SIG-M5 treated with dmso at 0.1 percent for 504 hours (cell line): Measurements from ENCODE around the gene DEPP1.

Experiments
- DNase-seq: peaks from one replicate; lab custom pipeline; 2025; ENCODE audit not compliant: unreplicated experiment; lab: John Stamatoyannopoulos, UW

Gene DEPP1

DNA sequence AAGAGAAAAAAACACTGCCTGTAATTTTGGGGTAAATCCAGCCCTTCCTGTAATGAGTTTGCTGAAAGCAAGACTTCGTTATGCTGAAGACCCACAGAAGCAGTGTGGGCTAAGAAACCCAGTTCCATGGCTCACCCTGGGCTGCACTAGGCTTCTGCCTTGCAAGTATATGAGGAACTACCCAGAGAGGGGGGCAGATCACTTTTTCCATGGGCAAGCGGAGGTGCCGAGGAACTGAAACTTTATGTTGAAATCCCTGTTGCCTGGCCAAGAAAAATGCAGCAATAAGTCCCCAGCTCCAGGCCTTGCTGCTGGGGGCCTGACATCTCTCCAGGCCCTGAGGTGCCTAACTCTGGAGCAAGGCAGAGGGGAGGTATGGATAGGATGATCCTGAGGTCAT lies 10.5 kb downstream of the DEPP1 start:
- peak; percentile 96 for DNase-seq

DNA sequence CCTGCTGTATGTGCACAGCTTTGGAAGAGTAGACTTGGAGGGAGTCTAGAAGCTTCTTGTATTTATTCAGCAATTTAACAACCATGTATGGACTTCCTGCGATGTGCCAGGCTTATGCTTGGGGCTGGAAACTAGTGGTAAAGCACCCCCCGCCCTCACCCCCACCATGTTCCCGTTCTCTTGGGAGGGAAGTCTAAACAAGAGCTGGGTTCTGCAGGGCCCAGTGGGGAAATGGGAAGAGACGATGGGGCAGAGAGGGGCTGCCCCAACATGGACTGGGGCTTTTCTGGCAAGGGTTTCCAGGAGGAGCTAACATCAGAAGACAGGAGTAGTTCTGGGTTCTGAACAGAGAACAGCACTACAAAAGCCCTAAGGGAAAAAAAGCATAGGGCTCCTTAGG lies 11.0 kb downstream of the DEPP1 start:
- peak; percentile 65 for DNase-seq

DNA sequence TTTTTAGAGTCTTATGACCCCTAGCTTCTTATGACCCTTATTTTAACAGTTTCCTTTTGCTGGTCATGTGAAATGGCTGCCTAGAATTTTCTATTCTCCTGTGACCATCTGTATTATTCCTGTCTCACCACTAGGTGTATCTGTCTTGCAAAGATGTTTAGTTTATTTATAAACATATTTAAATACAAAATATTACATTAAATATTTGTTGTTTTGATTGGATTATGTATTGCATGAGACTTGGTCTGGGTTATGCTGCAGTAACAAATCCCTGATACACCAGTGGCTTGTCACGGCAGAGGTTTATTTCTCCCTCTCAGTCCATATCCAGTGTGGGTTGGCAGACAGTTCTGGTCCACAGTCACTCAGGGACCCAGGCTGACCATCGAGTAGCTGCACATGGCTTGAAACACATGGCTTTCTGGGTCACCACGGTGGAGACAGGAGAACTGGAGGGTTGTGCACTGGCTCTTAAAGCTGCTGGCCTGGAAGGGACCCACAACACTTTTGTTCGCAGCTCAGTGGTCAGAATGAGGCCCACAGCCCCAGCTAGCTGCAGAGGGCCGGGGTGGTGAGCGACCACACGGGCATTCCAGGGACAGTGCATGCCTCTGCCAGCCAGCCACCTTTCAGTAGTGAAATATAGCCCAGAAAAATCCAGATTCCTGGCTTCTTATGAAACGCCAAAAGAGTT lies 11.6 kb downstream of the DEPP1 start:
- no peak for DNase-seq

DNA sequence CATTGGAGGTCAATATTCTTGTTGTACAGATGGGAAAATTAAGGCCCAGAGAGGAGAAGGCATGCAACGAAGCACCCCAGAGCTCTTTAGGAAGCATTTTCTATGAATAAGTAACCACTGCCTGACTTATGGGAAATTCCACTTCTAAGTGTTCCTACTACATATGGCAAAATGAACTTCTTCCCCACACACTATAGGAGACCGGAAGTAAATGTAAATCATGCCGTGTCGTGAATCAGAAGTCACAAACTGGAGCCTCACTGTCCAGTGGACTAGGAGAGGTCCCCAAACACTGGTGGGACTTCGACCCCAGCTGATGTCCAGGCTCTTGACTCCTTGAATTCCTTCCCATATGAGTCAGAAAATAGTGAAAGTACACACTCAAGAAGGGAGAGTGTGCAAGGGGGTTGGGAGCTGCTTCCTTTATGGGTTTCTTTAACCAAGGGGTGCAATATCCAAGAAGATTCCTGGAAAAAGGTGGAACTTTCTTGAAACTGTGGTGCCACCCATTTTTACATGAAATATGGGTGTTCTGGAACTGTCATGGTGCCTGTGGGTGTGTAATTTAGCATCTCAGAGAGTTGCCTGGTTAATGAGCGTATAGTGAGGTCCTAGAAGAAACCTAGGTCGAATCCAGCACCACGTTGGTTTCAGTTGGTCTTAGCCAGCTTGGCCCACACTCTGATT lies 12.3 kb downstream of the DEPP1 start:
- DNase-seq, result no peak

DNA sequence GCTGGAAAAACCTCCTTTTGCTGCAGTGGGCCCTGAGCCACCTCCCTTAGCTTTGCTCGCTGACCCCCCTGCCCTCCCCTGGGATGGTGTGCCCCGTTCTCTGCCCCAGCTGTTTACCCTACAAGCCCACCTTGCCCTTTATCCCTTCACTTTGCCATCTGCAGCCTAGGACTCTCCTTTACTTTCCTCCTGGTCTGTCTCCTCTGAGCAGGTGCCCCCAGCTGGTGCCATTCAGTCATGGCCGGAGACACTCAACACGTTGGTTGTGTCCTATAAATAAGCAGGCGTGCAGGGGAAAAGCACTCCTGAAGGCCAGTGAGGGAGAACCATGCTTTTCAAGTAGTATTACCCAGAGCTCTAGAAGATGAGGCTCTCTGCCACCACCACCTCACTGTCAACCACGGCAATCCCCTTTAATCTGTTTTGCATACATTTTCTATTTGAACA lies 12.9 kb downstream of the DEPP1 start:
- no peak for DNase-seq

DNA sequence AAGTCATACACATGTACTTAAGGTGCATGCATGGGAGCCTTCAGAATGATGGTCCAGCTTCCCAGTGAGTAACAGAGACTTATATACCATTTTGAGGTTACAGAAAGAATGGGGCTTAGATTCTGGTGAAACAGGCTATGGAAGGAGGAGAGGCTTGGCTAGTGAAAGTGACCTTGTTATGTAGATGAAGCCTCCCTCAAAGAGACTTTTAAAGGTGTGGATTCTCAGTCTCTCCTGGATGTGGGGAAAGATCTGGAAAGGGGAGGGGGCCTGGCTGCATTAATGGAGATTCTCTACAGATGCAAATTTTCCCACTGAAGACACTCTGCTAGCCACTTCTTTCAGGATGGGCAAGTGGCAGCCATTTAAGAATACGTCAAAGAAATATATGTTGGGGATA lies 13.5 kb downstream of the DEPP1 start:
- no peak for DNase-seq

DNA sequence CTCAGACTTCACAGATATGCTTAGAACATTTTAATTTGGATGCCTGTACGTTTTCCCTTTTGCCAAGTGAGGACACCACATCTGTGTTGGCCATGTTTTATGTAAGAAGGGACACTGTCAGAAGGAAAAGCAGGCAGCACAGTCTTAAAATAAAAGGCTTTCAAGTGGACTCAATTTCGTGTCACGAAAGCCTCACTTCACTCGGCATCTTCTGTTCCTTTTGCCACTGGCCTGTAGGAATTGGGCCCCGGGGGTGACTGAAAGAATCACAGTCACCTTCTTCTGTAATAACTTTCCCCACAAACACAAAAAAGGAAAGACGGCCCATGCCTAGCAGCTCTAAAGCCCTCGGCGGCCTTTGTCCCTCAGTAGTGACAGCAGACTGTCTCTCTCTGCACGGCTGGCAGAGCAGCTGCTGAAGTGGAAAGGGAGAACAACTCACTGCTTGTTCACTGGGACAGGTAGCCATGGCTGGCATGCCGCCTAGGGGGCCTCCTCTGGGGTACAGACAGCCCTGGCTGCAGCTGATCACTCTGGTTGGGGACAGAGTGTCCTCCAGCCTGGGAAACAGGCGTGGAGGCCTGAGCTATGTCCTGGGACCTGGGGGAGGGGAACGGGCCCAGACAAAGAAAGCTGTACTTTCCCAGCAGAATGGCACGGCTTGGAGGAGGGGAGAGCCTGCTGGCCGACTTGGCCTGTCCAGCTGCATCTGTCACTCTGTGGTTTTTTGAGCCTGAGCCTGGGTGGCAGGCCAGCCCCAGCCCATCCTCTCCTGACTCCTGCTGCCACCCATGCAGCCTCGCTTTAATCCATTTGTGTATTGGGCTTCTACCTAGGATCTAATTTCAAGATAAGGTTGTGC lies 14.6 kb downstream of the DEPP1 start:
- no peak for DNase-seq

DNA sequence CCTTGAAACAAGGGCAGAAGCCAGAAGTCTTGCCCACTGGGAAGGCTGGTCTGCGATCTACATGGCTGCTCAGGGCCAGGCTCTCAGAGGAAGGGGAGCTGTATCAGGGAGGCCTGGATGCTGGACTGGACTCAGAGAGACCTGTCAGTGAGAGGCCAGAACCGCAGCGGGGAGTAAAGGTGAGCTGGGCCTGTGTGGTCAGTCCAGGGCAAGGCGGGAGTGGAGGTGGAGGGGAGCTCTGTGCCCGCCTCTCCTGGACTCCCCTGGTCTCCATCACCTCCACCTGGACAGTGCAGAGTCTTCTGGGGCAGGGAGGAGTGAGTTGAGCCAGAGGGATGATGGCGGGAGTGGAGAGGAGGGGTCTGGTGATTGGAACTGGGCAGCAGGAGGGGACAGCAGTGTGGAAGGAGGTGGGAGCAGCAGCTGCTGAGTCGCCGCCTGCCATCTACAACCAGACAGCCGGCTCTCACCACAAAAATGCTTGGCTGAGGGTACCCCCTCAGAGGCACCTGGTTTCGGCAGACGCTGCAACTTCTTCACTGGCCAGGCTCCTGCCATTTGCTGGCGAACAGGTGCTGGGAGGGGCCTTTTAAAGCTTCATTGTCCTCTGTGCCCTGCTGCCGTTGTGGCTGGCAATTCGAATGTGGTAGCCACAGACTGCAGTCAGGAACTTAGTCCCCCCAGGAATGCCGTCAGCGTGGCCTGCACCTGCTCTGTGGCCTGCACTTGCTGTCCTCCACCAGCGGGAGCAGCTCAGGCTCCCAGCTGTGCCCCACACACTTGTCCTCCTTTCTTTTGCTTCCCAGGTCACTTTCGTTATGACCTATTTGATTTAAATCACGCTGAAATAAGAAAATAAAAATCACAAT lies 15.5 kb downstream of the DEPP1 start:
- DNase-seq, result no peak

DNA sequence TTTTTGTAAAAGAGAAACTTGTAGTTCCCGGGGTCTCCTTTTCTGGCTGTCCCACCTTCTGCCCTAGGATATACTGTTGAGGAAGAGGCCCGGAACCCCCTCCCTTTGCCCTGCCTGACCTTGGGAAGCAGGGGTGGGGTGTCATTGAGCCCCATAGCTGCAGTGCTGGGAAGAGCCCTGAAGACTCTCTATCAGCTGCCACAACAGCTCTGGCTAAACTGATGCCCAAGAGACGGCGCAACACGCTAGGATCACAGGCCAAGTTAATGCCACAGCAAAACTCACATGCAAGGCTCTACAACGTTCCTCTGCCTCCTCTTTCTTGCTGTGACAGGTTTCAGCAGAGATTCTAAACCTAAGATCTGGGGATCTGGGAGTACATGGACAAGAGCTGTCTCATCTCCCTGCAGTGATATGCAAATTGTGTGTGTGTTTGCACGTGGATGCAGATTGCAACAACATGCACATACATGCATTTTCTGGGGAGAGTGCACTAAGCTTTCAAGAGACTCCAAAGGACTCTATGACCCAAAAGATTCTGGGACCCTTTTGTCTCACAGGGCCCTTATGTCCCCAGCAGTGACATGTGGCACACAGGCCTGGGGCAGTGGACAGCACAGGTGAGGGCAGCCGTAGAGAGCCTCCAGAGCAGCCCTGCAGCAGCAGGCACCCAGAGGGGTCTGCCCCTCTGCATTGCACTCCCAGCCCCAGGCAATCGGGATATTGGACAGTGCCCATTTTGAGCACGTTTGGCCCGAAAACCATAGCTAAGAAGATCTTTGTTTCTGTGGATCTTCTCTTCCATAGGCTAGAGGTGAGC lies 16.5 kb downstream of the DEPP1 start:
- no peak for DNase-seq

DNA sequence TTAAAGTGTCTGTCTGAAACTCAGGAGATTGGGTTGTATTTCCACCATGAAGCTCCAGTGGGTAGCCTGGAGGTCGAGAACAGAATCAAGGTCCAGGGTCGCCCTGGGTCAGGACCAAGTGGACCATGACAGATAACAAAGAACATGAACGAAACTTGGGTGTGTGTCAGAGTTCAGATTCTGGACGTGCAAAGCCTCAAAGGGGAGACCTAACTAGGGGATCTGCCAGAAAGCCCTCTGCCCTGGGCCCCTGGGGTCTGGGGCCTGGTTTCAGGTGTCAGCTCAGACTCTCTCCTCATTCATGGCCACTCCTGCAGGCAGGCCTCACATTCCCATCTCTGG lies 17.4 kb downstream of the DEPP1 start:
- no peak for DNase-seq

DNA sequence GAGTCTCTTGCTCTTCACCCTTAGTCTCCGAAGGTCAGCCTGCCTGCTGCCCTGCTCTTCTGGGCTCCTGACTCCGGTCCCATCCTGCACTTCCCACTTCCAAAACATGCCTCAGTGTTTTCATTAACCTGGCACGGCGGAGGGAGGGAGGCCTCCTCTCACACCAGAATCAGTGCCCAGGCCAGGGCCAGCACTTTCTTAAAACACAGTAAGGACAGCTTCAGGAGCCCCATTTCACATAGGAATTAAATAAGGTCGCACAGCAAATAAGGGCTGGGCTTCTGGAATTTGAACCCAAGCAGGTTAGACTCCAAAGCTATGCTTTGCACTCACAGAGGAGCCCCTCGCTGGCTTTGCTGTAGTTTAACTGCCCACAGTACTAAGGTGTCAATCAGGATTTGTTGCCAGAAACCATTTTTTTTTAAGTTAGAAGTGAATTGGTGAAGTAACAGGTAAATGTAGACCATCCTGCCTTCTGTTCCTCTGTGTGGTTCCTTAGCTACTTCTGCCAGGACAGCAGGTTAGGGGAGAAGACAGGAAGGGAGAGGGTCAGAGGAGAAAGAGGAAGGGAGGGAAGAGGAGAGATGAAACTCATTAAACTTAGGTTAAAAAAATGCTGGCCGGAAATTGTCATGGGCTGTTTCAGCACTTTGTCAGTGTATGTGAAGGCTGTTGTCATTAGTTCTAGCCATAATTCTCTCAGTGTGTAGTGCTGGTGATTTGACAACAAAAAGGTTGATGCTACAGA lies 18.0 kb downstream of the DEPP1 start:
- DNase-seq, result peak; percentile 45

DNA sequence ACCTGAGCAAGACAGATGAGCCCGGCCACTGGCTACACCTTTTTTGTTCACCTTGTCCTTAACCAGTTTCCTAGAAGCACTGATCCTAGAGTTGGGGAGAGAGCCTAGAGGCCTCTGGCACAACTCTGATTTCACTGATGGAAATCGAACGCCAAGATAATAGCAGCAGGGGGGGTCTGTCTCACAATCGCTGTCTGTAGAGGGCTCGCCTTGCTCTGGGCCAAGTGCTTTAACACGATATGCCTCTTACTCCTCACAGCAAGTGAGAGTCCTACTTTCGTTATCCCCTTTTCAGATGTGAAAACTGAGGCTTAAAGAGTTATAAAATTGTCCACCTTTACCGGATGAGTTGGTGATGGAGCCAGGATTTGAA lies 18.5 kb downstream of the DEPP1 start:
- no peak for DNase-seq

DNA sequence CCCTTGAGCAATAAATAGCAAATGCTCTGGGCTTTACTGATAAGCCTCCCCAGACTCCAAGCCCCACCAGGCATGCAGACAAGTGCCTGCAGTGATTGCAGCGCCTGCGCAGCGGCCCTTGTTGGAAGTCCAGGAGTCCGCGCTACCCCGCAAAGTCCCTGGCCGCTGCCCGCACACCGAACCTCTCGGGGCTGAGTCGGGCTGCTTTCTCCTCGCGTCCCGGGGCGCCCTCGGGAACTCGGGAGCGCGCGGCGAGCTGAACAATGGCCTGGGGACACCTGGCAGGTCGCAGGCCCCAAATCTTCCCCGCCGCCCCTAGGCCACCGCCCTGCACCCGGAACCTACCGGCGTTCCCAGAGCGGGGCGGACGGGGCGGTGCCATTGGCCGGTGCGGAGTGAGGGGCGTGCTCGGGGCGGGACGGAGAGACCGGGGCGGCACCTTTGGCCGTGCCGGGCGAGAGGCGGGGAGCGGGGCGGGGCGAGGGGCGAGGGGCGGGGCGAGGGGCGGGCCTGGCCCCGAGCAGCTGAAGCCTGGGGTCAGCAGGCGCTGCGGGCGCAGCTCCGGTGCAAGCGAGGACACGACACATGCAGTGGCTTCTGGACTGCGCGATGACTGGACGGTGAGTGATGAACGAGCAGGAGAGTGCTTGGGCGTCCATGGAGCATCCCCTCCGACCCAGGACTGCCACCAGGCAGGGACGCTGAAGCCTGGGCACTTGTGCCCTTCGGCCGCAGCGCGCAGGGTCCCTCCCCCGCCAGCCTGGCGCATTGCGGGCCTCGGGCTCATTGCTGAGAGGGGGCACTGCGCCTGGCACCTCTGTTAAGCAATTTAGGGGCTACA lies 19.1 kb downstream of the DEPP1 start, which contains the start of gene RASSF4:
RASSF4 (plus strand) TSS at position 556 of the 841 bp plus-strand sequence. CDS start 10,401 bp downstream, outside the sequence.
- peak; percentile 69 for DNase-seq

DNA sequence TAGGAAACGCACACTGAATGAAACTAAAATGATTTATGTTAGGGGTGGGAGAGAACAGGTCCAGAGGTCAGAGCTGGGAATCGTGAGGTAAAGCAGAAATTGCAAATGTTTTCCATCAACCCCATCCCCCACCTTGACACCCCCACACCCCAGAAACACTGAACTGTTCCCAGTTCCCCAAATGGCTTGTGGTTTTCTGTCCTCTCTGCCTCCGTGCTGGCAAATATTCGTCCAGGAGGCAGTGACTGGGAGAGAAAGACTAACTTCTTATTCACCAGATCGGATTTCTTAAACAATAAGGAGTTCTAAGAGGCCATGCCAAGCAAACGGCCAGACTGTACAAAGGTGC lies 19.7 kb downstream of the DEPP1 start:
- no peak for DNase-seq

DNA sequence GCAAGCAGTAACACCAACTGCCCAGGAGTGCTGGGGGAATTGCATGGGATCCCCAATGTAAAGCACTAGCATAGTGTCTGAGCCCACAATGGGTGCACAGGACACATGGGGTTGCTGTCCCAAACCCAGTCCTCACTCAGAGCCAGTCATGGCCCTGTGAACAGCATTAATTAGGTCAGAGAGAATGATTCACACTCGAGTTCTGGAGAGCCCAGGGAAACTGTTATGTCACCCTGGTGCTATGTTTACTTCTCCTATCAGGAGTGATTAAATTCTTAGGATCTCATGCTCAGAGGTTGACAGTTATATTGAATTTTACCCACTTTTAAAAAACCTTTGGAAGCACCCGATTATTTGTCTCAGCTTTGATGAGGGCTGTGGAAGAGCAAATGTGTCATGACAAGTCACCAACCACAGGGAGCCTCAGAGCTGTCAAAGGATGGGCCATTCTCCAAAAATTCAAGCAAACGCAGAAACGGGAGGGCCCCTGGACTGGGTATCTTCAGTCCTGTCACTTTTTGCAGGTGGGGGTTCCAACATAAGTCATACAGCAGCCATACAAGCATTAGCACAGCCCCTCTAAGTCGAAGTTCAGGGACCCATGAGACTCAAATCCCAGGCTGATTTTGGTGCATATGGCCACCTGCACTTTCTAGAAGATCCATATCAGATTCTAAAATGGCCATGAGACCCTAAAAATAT lies 20.3 kb downstream of the DEPP1 start:
- DNase-seq, result peak; percentile 7

DNA sequence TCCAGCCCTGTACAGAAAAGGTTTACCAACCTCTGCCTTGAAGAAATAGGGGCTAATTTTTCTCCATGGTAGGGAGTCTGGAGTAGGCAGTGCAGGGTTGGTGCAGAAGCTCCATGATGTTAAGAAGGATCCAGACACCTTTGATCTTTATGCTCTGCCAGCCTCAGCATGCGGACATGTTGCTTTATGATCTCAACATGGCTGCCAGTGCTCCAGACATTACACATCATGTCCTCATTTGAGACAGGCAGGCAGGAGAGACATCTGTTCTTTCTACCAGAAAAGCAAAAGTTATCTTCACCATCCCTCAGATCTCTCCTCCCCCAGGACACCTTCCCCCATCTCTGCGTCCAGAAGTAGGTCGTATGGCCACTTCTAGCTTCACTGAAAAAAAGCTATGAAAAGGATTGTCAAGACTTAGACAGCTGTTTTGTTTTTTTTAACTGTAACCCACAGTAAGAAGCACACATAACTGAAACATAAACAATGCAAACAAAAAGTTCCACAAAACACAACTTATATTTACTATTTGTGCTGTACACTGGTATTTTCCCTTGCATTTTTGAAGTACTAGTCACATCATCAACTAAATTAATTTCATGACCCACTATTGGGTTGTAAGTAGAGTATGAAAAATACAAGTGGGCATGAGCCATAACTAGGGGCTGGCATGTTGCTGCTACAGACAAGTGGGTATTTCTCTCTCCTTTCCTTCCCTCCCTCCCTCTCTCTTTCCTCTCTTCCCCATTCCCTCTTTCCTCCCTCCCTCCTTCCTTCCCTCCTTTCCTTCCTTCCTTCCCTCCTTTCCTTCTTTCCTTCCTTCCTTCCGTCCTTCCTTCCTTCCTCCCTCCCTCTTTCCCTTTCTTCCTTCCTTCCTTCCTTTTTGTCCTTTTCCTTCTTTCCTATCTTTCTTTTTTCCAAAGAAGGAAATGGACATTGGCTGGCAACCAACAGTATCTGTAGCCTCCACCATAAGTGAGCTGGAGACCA lies 21.6 kb downstream of the DEPP1 start:
- DNase-seq, result no peak

DNA sequence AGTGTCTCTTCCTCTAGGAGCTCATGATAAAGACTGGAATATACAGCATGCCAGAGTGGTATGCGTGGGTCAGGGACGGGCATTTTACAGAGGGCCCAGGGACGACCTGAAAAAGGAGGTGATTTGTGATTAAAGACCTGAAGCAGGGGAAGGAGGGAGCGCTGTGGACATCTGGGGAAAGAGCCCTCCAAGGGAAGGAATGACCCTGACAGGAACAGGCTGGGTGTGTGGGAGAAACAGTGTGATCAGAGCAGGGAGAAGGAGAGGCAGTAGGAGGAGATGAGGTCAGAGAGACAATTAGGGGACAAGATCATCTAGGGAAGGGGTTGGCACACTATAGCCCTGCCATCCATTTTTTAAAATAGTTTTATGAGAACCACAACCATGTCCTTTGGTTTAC lies 22.4 kb downstream of the DEPP1 start:
- DNase-seq, result no peak
